NCI-H510A treated with DMSO at 0.1 percent for 48 hours (cell line): Measurements from ENCODE around the gene MUC5AC.
"Not testable (repeated sequence)": the region's sequence is repeated elsewhere in the genome, so short reads cannot be mapped to it uniquely, and the experiment has no call there.

ENCODE experiments used
- DNase-seq: peaks from one replicate; lab custom pipeline; 2025; lab: John Stamatoyannopoulos, UW

The MUC5AC gene

GRCh38 chr11:1162491-1163311 is 4.9 kb downstream of the MUC5AC start:
- DNase-seq: no peak

GRCh38 chr11:1163321-1163910 is 5.7 kb downstream of the MUC5AC start:
- DNase-seq: no peak

- DNase-seq: no peak
Observed at GRCh38 chr11:1163911-1164735, 6.4 kb downstream of the MUC5AC start.

GRCh38 chr11:1164779-1165255 is 7.1 kb downstream of the MUC5AC start:
- DNase-seq: not testable (repeated sequence)

GRCh38 chr11:1165256-1166041 is 7.7 kb downstream of the MUC5AC start:
- no peak for DNase-seq

- DNase-seq: no peak
Observed at GRCh38 chr11:1167256-1167655, 9.5 kb downstream of the MUC5AC start.

GRCh38 chr11:1167751-1168231 is 10.0 kb downstream of the MUC5AC start:
- no peak for DNase-seq

- no peak for DNase-seq
Observed at GRCh38 chr11:1168256-1168655, 10.5 kb downstream of the MUC5AC start.

- no peak for DNase-seq
Observed at GRCh38 chr11:1168721-1169161, 11.0 kb downstream of the MUC5AC start.

- DNase-seq: no peak
Observed at GRCh38 chr11:1171223-1171984, 13.7 kb downstream of the MUC5AC start.

- DNase-seq: no peak
Observed at GRCh38 chr11:1171985-1172728, 14.4 kb downstream of the MUC5AC start.

- no peak for DNase-seq
Observed at GRCh38 chr11:1172729-1173117, 15.0 kb downstream of the MUC5AC start.

- DNase-seq: not testable (repeated sequence)
Observed at GRCh38 chr11:1173396-1173795, 15.6 kb downstream of the MUC5AC start.

GRCh38 chr11:1174441-1175370 is 17.0 kb downstream of the MUC5AC start:
- no peak for DNase-seq

GRCh38 chr11:1175461-1176223 is 17.9 kb downstream of the MUC5AC start:
- no peak for DNase-seq

GRCh38 chr11:1176224-1177019 is 18.7 kb downstream of the MUC5AC start:
- DNase-seq: no peak

- DNase-seq: no peak
Observed at GRCh38 chr11:1177020-1177770, 19.4 kb downstream of the MUC5AC start.
